HepG2 (cell line): ENCODE results near the gene AGAP3. TPM values are rescaled to one million over a fixed set of nuclear protein-coding genes. Genes with fewer than 3 reads are reported as not detected.

Experiments
- ATAC-seq: fragments of 200-7000 bp; cut with Tn5 transposase; 3 replicates; pipeline ENCODE4 v1.9.1; 2020; ENCODE audit warnings: mild to moderate bottlenecking, moderate library complexity
- BruUV-seq: library from RNA; stranded (reverse); fragments of 400-500 nt; replicated peaks from 2 replicates; lab custom pipeline; 2021; lab: Mats Ljungman, UMichigan
- CTCF ChIA-PET: fragments of 300-600 bp; formaldehyde crosslinking; extraction: SDS; loops from one replicate; lab custom pipeline; 2021; ENCODE audit warnings: low total read pairs, inconsistent platforms, low intra/inter-chr PET ratio; lab: Yijun Ruan, JAX
- POLR2A ChIA-PET: fragments of 350-600 bp; sonication (Branson Sonifier 250); formaldehyde crosslinking; loops from one replicate; lab custom pipeline; 2020; ENCODE audit warnings: antibody characterized with exemption, inconsistent platforms; lab: Yijun Ruan, JAX
- DNase-seq: peaks from one replicate; pipeline ENCODE4 v3.0.0-alpha.2; 2015; ENCODE audit warnings: low spot score
- FAIRE-seq: peaks from 3 replicates; lab custom pipeline; 2011; peaks lifted over from hg19 to GRCh38; lab: Jason Lieb, UNC
- H2AFZ ChIP-seq: one replicate; pipeline ENCODE4 v1.6.1; 2011; ENCODE audit warnings: low read length, inconsistent platforms
- H3K27ac ChIP-seq: fragments of 300-600 bp; 3 replicates; pipeline ENCODE4 v1.8.0; 2011; ENCODE audit warnings: mixed run types, mild to moderate bottlenecking, mixed read lengths, low read length, inconsistent platforms; ENCODE audit not compliant: insufficient read depth; ENCODE audit errors: extremely low read length
- H3K27me3 ChIP-seq, 2 experiments: fragments of 200-600 bp in 1 of 2; 2 replicates in 1 of 2; 3 replicates in 1 of 2; pipeline versions ENCODE4 v1.6.0 to v1.8.0; 2011; ENCODE audit warnings: low read length in 2 of 2, mild to moderate bottlenecking in 2 of 2, moderate library complexity in 2 of 2, inconsistent platforms in 1 of 2; ENCODE audit not compliant: insufficient read depth in 2 of 2, control insufficient read depth in 1 of 2
- H3K36me3 ChIP-seq, 2 experiments: fragments of 200-600 bp in 1 of 2; replicated peaks in 1 of 2; 2 replicates in 1 of 2; 3 replicates in 1 of 2; pipeline versions ENCODE4 v1.5.1 to v1.8.0; 2011; ENCODE audit warnings: low read length in 2 of 2, inconsistent platforms in 1 of 2; ENCODE audit not compliant: insufficient read depth in 2 of 2, control insufficient read depth in 1 of 2
- H3K4me1 ChIP-seq: 2 replicates; pipeline ENCODE4 v1.5.1; 2012; ENCODE audit warnings: low read length, inconsistent platforms; ENCODE audit not compliant: insufficient read depth
- H3K4me2 ChIP-seq: 2 replicates; pipeline ENCODE4 v1.6.0; 2011; ENCODE audit warnings: low read depth, low read length, inconsistent platforms
- H3K4me3 ChIP-seq, 3 experiments: fragments of 200-600 bp in 1 of 3; sonication (generic), shearing (Covaris generic) in 1 of 3; replicated peaks in 1 of 3; 2 replicates each; pipeline ENCODE4 v1.5.1; 2011 to 2016; ENCODE audit warnings: low read length in 3 of 3, inconsistent platforms in 2 of 3, low read depth in 2 of 3, mild to moderate bottlenecking in 2 of 3, control low read depth in 1 of 3, mixed read lengths in 1 of 3; ENCODE audit not compliant: insufficient read depth in 1 of 3
- H3K79me2 ChIP-seq: one replicate; pipeline ENCODE4 v1.6.1; 2011; ENCODE audit warnings: low read length, inconsistent platforms; ENCODE audit not compliant: insufficient read depth
- H3K9ac ChIP-seq: 2 replicates; pipeline ENCODE4 v1.6.0; 2011; ENCODE audit warnings: mild to moderate bottlenecking, low read depth, low read length, inconsistent platforms; ENCODE audit not compliant: insufficient read depth
- H3K9me3 ChIP-seq: 2 replicates; pipeline ENCODE4 v1.5.1; 2012; ENCODE audit warnings: mild to moderate bottlenecking, low read length
- H4K20me1 ChIP-seq: 2 replicates; pipeline ENCODE4 v1.6.0; 2011; ENCODE audit warnings: inconsistent platforms, mild to moderate bottlenecking, low read length, moderate library complexity; ENCODE audit not compliant: insufficient read depth
- ATF3 ChIP-seq: sonication (generic); formaldehyde crosslinking; IDR thresholded peaks from 2 replicates; pipeline ENCODE4 v1.4.0; 2020; ENCODE audit warnings: missing genetic modification reagents
- CENPT ChIP-seq: sonication (generic); formaldehyde crosslinking; IDR thresholded peaks from 2 replicates; pipeline ENCODE4 v1.8.0; 2022; ENCODE audit warnings: low read depth, mild to moderate bottlenecking, moderate library complexity, missing genetic modification reagents
- JUNB ChIP-seq: sonication (generic); formaldehyde crosslinking; IDR thresholded peaks from 2 replicates; pipeline ENCODE4 v1.8.0; 2022; ENCODE audit warnings: missing genetic modification reagents, mild to moderate bottlenecking, borderline replicate concordance
- MXD4 ChIP-seq: IDR thresholded peaks from 2 replicates; pipeline ENCODE4 v1.6.1; 2016; ENCODE audit warnings: mild to moderate bottlenecking, missing biosample characterization, missing genetic modification reagents
- NFKB2 ChIP-seq: sonication (generic); formaldehyde crosslinking; IDR thresholded peaks from 2 replicates; pipeline ENCODE4 v1.4.0; 2020; ENCODE audit warnings: missing genetic modification reagents, borderline replicate concordance
- RFXAP ChIP-seq: sonication (generic); formaldehyde crosslinking; IDR thresholded peaks from 2 replicates; pipeline ENCODE4 v1.4.0; 2020; ENCODE audit warnings: missing genetic modification reagents, borderline replicate concordance
- SRF ChIP-seq: IDR thresholded peaks from 2 replicates; pipeline ENCODE4 v1.6.1; 2011; ENCODE audit warnings: mild to moderate bottlenecking, low read depth, low read length, moderate library complexity
- TRIM22 ChIP-seq: fragments of 450-650 bp; IDR thresholded peaks from 2 replicates; pipeline ENCODE4 v1.6.1; 2017
- ZBTB43 ChIP-seq: sonication (generic); formaldehyde crosslinking; conservative IDR thresholded peaks from 2 replicates; pipeline ENCODE4 v1.4.0; 2020; ENCODE audit warnings: missing genetic modification reagents
- ZNF264 ChIP-seq: sonication (generic); formaldehyde crosslinking; IDR thresholded peaks from 2 replicates; pipeline ENCODE4 v1.4.0; 2020; ENCODE audit warnings: missing genetic modification reagents
- ZNF460 ChIP-seq: sonication (generic); formaldehyde crosslinking; IDR thresholded peaks from 2 replicates; pipeline ENCODE4 v1.5.1; 2020; ENCODE audit warnings: missing genetic modification reagents, mild to moderate bottlenecking, borderline replicate concordance
- ZNF772 ChIP-seq: sonication (generic); formaldehyde crosslinking; IDR thresholded peaks from 2 replicates; pipeline ENCODE4 v1.5.0; 2020; ENCODE audit warnings: mild to moderate bottlenecking, missing genetic modification reagents
- ZSCAN31 ChIP-seq: sonication (generic); formaldehyde crosslinking; IDR thresholded peaks from 2 replicates; pipeline ENCODE4 v1.5.0; 2020; ENCODE audit warnings: low read depth, mild to moderate bottlenecking, missing genetic modification reagents
- WGBS: methylation state at CpG from one replicate; pipeline ENCODE4 v1.1.6; 2017; ENCODE audit warnings: low lambda C conversion rate; 5-methylcytosine and 5-hydroxymethylcytosine counted together
- in situ Hi-C: cut with HindIII; loops from 2 replicates; pipeline ENCODE4 v1.10.0; 2017; ENCODE audit warnings: low pct_unique_long_range_greater_than_20kb; ENCODE audit not compliant: extremely low pct_ligation_motif_present
- intact Hi-C: fragments of 100-400 bp; cut with micrococcal nuclease; formaldehyde crosslinking; loops from one replicate; pipeline ENCODE4 v1.10.0; 2022; ENCODE audit not compliant: unreplicated experiment
- polyA plus RNA-seq, 8 experiments: library from polyadenylated mRNA; depleted of rRNA in 3 of 8; stranded (reverse) in 7 of 8; unstranded in 1 of 8; fragments of >200 nt; fragmentation: Illumina TruSeq in 4 of 8; extraction: Trizol in 4 of 8; gene quantifications; 2 replicates each; pipeline versions ENCODE4 v1.2.1 to v1.2.3, GENCODE V29; 2011 to 2016; ENCODE audit warnings: low read depth in 4 of 8, missing spikeins in 1 of 8, mixed read lengths in 1 of 8; ENCODE audit not compliant: insufficient read depth in 1 of 8
- total RNA-seq, 5 experiments: library from RNA; depleted of rRNA; stranded (reverse); fragments of >200 nt; fragmentation: Illumina TruSeq; extraction: Trizol; gene quantifications; 2 replicates each; pipeline ENCODE4 v1.2.3, GENCODE V29; 2016; ENCODE audit warnings: low read depth in 1 of 5

Gene AGAP3
- total and polyA plus RNA-seq, 2 of the 13 experiments (the other 11 are each of a cell fraction or from before 2014, with no cell fraction given): 31.3 to 61.4 TPM

GRCh38 chr7:151104411-151105235 is 18.3 kb downstream of the AGAP3 start:
- Histone ChIP-seq H3K9ac (no peak overlapping the region), H3K27ac (no peak overlapping the region), H3K9me3 (no peaks in the 10 kb centered on the region), H3K4me3 (no peak overlapping the region), H3K4me1 (peaks cover 14% of the 10 kb centered on the region), H3K79me2 (peaks cover 49% of the 10 kb centered on the region), H3K4me2 (no peak overlapping the region), H3K27me3 (no peaks in the 10 kb centered on the region), H2AFZ (no peak overlapping the region), H3K36me3 (peaks cover 7 to 21% of the 10 kb centered on the region in 2 experiments; a peak in 3 of 5 replicates), H4K20me1 (peaks cover 33% of the 10 kb centered on the region)
- no peak for TF ChIP-seq ATF3
- no peak for TF ChIP-seq RFXAP (CRISPR knock-in tag)
- TF ChIP-seq ZNF460 (CRISPR knock-in tag): no peak
- TF ChIP-seq NFKB2 (CRISPR knock-in tag): no peak
- no peak for TF ChIP-seq MXD4
- TF ChIP-seq ZBTB43: no peak
- TF ChIP-seq ZNF264: no peak
- no peak for TF ChIP-seq JUNB (CRISPR knock-in tag)
- TF ChIP-seq ZSCAN31: no peak
- no peak for TF ChIP-seq TRIM22
- TF ChIP-seq CENPT: no peak
- no peak for TF ChIP-seq SRF
- no peak for TF ChIP-seq ZNF772 (CRISPR knock-in tag)
- in situ Hi-C loops: no loop called here
- DNase-seq (no peak), ATAC-seq (no peak), FAIRE-seq (no peak)
- intact Hi-C loops: no loop called here
- CTCF ChIA-PET: no interaction called here
- WGBS: 99% methylated on average over 23 of the region's 23 CpGs
- POLR2A ChIA-PET: no interaction called here
- TSS peak; percentile 39 for BruUV-seq
